ENCODE data around the gene JPH4.

- no peak for TF ChIP-seq CTCF (IDR thresholded peaks at IDR 0.05; ENCODE audit: low read depth, low read length, poor library complexity, severe bottlenecking)
- no peak for TF ChIP-seq EZH2phosphoT487 (IDR thresholded peaks at IDR 0.05; ENCODE audit: borderline replicate concordance, low read length)
Observed at GRCh38 chr14:23577004-23577681, 1.4 kb downstream of the JPH4 start.
